GM12878 (cell line): ENCODE results near the gene SPATS2L. TPM values are rescaled to one million over a fixed set of nuclear protein-coding genes. Genes with fewer than 3 reads are reported as not detected.

Experiments
- ATAC-seq: fragments of 200-7000 bp; cut with Tn5 transposase; 3 replicates; pipeline ENCODE4 v1.9.1; 2020; ENCODE audit warnings: mild to moderate bottlenecking, moderate library complexity
- BruUV-seq: library from RNA; stranded (reverse); fragments of 400-500 nt; replicated peaks from 2 replicates; lab custom pipeline; 2021; lab: Mats Ljungman, UMichigan
- CTCF ChIA-PET: fragments of 300-600 bp; sonication (Branson Sonifier 250); formaldehyde crosslinking; extraction: SDS; loops from one replicate; lab custom pipeline; 2021; ENCODE audit warnings: inconsistent platforms; lab: Yijun Ruan, JAX
- POLR2A ChIA-PET: fragments of 350-600 bp; formaldehyde crosslinking; extraction: SDS; loops from one replicate; lab custom pipeline; 2021; ENCODE audit warnings: inconsistent platforms; lab: Charles Lee
- RAD21 ChIA-PET: fragments of 300-600 bp; sonication (Branson Sonifier 250); formaldehyde crosslinking; loops from one replicate; lab custom pipeline; 2023; ENCODE audit warnings: antibody characterized with exemption; ENCODE audit not compliant: unreplicated experiment; lab: Charles Lee
- SMC1A ChIA-PET: fragments of 300-600 bp; sonication (Branson Sonifier 250); formaldehyde crosslinking; loops from one replicate; lab custom pipeline; 2023; ENCODE audit not compliant: unreplicated experiment, uncharacterized antibody; lab: Charles Lee
- DNase-seq: peaks from one replicate; pipeline ENCODE4 v3.0.0-alpha.2; 2011; ENCODE audit warnings: low read depth, low spot score
- FAIRE-seq: peaks from 3 replicates; lab custom pipeline; 2011; peaks lifted over from hg19 to GRCh38; lab: Jason Lieb, UNC
- H2AFZ ChIP-seq: 2 replicates; pipeline ENCODE4 v1.6.0; 2011; ENCODE audit warnings: low read depth, low read length, control low read depth; ENCODE audit not compliant: control insufficient read depth
- H3K27ac ChIP-seq: 2 replicates; pipeline ENCODE4 v1.5.1; 2011; ENCODE audit warnings: control low read depth; ENCODE audit not compliant: control insufficient read depth, insufficient read depth
- H3K27me3 ChIP-seq, 2 experiments: replicated peaks in 1 of 2; 2 replicates each; pipeline versions ENCODE4 v1.6.0 to v1.6.1; 2011; ENCODE audit warnings: low read length in 1 of 2; ENCODE audit not compliant: control insufficient read depth in 2 of 2, insufficient read depth in 2 of 2
- H3K36me3 ChIP-seq, 2 experiments: 2 replicates each; pipeline ENCODE4 v1.5.1; 2011; ENCODE audit warnings: low read length in 1 of 2; ENCODE audit not compliant: control insufficient read depth in 2 of 2, insufficient read depth in 2 of 2
- H3K4me1 ChIP-seq: 2 replicates; pipeline ENCODE4 v1.6.1; 2011; ENCODE audit warnings: mild to moderate bottlenecking, low read length, moderate library complexity, mixed read lengths; ENCODE audit not compliant: control insufficient read depth, insufficient read depth
- H3K4me2 ChIP-seq: 2 replicates; pipeline ENCODE4 v1.6.0; 2011; ENCODE audit warnings: control low read depth; ENCODE audit not compliant: control insufficient read depth, insufficient read depth
- H3K4me3 ChIP-seq: fragments of 200-600 bp; sonication (generic); 2 replicates; pipeline ENCODE4 v1.5.1; 2016
- H3K79me2 ChIP-seq: 2 replicates; pipeline ENCODE4 v1.6.0; 2011; ENCODE audit warnings: low read length; ENCODE audit not compliant: control insufficient read depth, insufficient read depth
- H3K9ac ChIP-seq: 2 replicates; pipeline ENCODE4 v1.8.0; 2011; ENCODE audit warnings: low read length, control low read depth, mixed read lengths; ENCODE audit not compliant: control insufficient read depth, insufficient read depth
- H3K9me3 ChIP-seq: replicated peaks from 3 replicates; pipeline ENCODE4 v1.5.1; 2011; ENCODE audit warnings: mild to moderate bottlenecking, low read length; ENCODE audit not compliant: control insufficient read depth, insufficient read depth
- H4K20me1 ChIP-seq: 2 replicates; pipeline ENCODE4 v1.6.0; 2011; ENCODE audit not compliant: control insufficient read depth, insufficient read depth
- CBFB ChIP-seq: IDR thresholded peaks from 2 replicates; pipeline ENCODE4 v1.6.1; 2016; ENCODE audit warnings: antibody characterized with exemption, low read depth
- CHD4 ChIP-seq: fragments of 200-600 bp; sonication (generic); IDR thresholded peaks from 2 replicates; pipeline ENCODE4 v1.6.1; 2016; ENCODE audit warnings: mild to moderate bottlenecking
- ESRRA ChIP-seq: IDR thresholded peaks from 2 replicates; pipeline ENCODE4 v1.6.1; 2012; ENCODE audit warnings: mild to moderate bottlenecking, low read length, improper control_type of control experiment
- KAT2A ChIP-seq: conservative IDR thresholded peaks from 2 replicates; pipeline ENCODE4 v1.6.1; 2011; ENCODE audit warnings: low read depth, low read length; ENCODE audit not compliant: control insufficient read depth
- NRF1 ChIP-seq: conservative IDR thresholded peaks from 2 replicates; pipeline ENCODE4 v1.6.1; 2011; ENCODE audit warnings: mild to moderate bottlenecking, low read depth, low read length, improper control_type of control experiment
- PAX5 ChIP-seq: IDR thresholded peaks from 2 replicates; pipeline ENCODE4 v1.6.1; 2011; ENCODE audit warnings: low read depth, low read length, borderline replicate concordance
- POLR2A ChIP-seq: IDR thresholded peaks from 2 replicates; pipeline ENCODE4 v1.6.1; 2011; ENCODE audit warnings: low read depth, mild to moderate bottlenecking, low read length
- POLR2AphosphoS5 ChIP-seq: IDR thresholded peaks from 2 replicates; pipeline ENCODE4 v1.6.1; 2011; ENCODE audit warnings: mild to moderate bottlenecking, low read length, inconsistent platforms
- RELA ChIP-seq: fragments of 450-650 bp; IDR thresholded peaks from 2 replicates; pipeline ENCODE4 v1.8.0; 2014; ENCODE audit warnings: borderline replicate concordance; ENCODE audit not compliant: partially characterized antibody
- TBL1XR1 ChIP-seq: IDR thresholded peaks from 2 replicates; pipeline ENCODE4 v1.6.1; 2012; ENCODE audit warnings: low read depth, low read length, improper control_type of control experiment
- YBX1 ChIP-seq: fragments of 450-650 bp; IDR thresholded peaks from 2 replicates; pipeline ENCODE4 v1.6.1; 2016; ENCODE audit warnings: antibody characterized with exemption
- ZSCAN29 ChIP-seq: fragments of 450-650 bp; IDR thresholded peaks from 2 replicates; pipeline ENCODE4 v1.6.1; 2017; ENCODE audit warnings: mild to moderate bottlenecking, moderate library complexity
- WGBS: methylation state at CpG from one replicate; pipeline ENCODE4 v1.1.6; 2016; ENCODE audit warnings: low lambda C conversion rate; ENCODE audit not compliant: insufficient replicate concordance, insufficient coverage; ENCODE audit errors: missing lambda C conversion rate; 5-methylcytosine and 5-hydroxymethylcytosine counted together
- in situ Hi-C: fragments of 300-500 bp; cut with MboI; formaldehyde crosslinking; loops from 9 replicates; pipeline ENCODE4 v1.14.3; 2018; ENCODE audit warnings: mixed read lengths
- intact Hi-C: fragments of 100-400 bp; cut with micrococcal nuclease; formaldehyde crosslinking; loops from one replicate; pipeline ENCODE4 v1.14.2; 2022; ENCODE audit not compliant: unreplicated experiment
- polyA plus RNA-seq, 11 experiments: library from polyadenylated mRNA; depleted of rRNA in 4 of 11; unstranded in 6 of 11; stranded (reverse) in 5 of 11; fragments of >200 nt; fragmentation: Nextera tagmentation in 4 of 11; fragmentation: Illumina TruSeq in 1 of 11; extraction: Ambion mirVana in 4 of 11; extraction: Trizol in 1 of 11; gene quantifications; 1 replicate in 1 of 11; 2 replicates in 10 of 11; pipeline versions ENCODE4 v1.2.1 to v1.2.3, GENCODE V29; 2011 to 2016; ENCODE audit warnings: inconsistent platforms in 2 of 11, missing spikeins in 2 of 11, low read depth in 1 of 11
- total RNA-seq, 4 experiments: library from RNA; depleted of rRNA in 3 of 4; stranded (reverse); fragments of >200 nt in 3 of 4; fragmentation: Illumina TruSeq in 1 of 4; extraction: Trizol in 1 of 4; gene quantifications; 2 replicates each; pipeline versions ENCODE4 v1.2.1 to v1.2.3, GENCODE V29; 2013 to 2021
- TF ChIP-seq, protein P1 (sequence below): fragments of 450-650 bp; IDR thresholded peaks from 2 replicates; pipeline ENCODE4 v1.6.1; 2017; ENCODE audit warnings: mild to moderate bottlenecking, moderate library complexity
- TF ChIP-seq, protein P2 (sequence below): fragments of 450-650 bp; conservative IDR thresholded peaks from 2 replicates; pipeline ENCODE4 v1.6.1; 2017; ENCODE audit warnings: mild to moderate bottlenecking, moderate library complexity
- TF ChIP-seq, protein P3 (sequence below): IDR thresholded peaks from 2 replicates; pipeline ENCODE4 v1.6.1; 2012; ENCODE audit warnings: low read depth, low read length, improper control_type of control experiment

Gene SPATS2L
- total and polyA plus RNA-seq, 10 of the 15 experiments (the other 5 are each of a cell fraction or from before 2014, with no cell fraction given), result 5.2 to 30.0 (median 20.1) TPM

DNA sequence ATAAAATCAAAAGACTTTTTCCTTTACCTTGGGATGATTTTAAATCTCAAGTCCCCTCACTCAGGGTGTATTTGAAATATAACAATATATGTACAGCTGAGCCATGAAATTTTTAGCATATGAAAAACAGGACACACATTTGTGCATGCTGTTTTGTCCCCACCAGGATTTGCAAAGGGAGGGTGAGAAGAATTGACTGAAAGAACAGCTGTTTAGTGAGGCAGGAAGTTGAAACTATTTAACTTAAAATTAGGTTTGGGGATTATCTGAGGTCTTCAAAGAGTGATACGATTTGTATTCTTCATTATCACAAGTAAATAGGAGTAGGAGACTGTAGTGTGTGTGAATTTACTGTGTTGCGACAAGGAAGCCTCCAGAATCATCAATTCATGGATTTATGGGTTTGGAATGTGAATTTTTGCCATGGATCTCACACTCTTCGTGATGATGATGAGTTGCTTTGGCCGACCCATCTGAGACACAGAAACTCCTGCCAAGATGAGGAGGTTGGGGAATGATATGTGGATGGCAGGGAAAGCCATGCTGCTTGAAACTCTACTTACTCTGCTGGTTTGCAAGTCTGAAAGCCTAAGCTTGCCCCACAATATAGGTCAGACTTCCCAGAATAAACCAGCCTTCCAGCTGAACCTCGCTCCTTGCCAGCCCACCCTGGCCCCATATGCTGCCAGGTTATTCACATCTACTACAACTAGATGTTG, 31.0 kb upstream of the SPATS2L start (continued):
- TF ChIP-seq, protein P1, sequence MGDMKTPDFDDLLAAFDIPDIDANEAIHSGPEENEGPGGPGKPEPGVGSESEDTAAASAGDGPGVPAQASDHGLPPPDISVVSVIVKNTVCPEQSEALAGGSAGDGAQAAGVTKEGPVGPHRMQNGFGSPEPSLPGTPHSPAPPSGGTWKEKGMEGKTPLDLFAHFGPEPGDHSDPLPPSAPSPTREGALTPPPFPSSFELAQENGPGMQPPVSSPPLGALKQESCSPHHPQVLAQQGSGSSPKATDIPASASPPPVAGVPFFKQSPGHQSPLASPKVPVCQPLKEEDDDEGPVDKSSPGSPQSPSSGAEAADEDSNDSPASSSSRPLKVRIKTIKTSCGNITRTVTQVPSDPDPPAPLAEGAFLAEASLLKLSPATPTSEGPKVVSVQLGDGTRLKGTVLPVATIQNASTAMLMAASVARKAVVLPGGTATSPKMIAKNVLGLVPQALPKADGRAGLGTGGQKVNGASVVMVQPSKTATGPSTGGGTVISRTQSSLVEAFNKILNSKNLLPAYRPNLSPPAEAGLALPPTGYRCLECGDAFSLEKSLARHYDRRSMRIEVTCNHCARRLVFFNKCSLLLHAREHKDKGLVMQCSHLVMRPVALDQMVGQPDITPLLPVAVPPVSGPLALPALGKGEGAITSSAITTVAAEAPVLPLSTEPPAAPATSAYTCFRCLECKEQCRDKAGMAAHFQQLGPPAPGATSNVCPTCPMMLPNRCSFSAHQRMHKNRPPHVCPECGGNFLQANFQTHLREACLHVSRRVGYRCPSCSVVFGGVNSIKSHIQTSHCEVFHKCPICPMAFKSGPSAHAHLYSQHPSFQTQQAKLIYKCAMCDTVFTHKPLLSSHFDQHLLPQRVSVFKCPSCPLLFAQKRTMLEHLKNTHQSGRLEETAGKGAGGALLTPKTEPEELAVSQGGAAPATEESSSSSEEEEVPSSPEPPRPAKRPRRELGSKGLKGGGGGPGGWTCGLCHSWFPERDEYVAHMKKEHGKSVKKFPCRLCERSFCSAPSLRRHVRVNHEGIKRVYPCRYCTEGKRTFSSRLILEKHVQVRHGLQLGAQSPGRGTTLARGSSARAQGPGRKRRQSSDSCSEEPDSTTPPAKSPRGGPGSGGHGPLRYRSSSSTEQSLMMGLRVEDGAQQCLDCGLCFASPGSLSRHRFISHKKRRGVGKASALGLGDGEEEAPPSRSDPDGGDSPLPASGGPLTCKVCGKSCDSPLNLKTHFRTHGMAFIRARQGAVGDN, result no peak

DNA sequence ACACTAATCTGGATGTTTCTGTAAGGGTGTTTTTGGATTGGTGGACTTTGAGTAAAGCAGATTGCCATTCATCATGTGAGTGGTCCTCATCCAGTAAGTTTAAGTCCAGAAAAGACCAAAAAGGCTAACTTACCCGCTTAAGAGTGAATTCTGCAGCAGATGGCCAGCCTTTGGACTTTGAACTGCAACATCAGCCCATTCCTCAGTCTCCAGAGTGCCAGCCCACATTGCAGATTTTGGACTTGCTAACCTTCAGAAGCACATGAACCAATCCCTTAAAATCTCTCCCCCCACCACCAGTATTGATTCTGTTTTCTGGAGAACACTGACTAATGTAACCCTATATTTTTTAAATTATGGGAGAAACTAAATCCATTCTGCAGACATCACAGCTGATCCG, 30.0 kb upstream of the SPATS2L start:
- H4K20me1 ChIP-seq, result no peaks in the 10 kb centered on the region
- no peaks in the 10 kb centered on the region; a peak in 1 of 4 replicates for H3K27me3 ChIP-seq
- BruUV-seq, result no TSS peak
- TF ChIP-seq ESRRA (no peak), TBL1XR1 (no peak), CHD4 (no peak), ZSCAN29 (no peak), NRF1 (no peak), PAX5 (no peak), KAT2A (no peak), YBX1 (no peak), CBFB (no peak), RELA (no peak), POLR2A (no peak), POLR2AphosphoS5 (no peak)
- TF ChIP-seq, protein P2, sequence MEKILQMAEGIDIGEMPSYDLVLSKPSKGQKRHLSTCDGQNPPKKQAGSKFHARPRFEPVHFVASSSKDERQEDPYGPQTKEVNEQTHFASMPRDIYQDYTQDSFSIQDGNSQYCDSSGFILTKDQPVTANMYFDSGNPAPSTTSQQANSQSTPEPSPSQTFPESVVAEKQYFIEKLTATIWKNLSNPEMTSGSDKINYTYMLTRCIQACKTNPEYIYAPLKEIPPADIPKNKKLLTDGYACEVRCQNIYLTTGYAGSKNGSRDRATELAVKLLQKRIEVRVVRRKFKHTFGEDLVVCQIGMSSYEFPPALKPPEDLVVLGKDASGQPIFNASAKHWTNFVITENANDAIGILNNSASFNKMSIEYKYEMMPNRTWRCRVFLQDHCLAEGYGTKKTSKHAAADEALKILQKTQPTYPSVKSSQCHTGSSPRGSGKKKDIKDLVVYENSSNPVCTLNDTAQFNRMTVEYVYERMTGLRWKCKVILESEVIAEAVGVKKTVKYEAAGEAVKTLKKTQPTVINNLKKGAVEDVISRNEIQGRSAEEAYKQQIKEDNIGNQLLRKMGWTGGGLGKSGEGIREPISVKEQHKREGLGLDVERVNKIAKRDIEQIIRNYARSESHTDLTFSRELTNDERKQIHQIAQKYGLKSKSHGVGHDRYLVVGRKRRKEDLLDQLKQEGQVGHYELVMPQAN, result no peak
- TF ChIP-seq, protein P3, sequence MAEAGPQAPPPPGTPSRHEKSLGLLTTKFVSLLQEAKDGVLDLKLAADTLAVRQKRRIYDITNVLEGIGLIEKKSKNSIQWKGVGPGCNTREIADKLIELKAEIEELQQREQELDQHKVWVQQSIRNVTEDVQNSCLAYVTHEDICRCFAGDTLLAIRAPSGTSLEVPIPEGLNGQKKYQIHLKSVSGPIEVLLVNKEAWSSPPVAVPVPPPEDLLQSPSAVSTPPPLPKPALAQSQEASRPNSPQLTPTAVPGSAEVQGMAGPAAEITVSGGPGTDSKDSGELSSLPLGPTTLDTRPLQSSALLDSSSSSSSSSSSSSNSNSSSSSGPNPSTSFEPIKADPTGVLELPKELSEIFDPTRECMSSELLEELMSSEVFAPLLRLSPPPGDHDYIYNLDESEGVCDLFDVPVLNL, result no peak
- TF ChIP-seq, all 136 proteins: peak for 0
- in situ Hi-C loops (no loop called here), intact Hi-C loops (no loop called here)
- 29% methylated on average over 2 of the region's 2 CpGs for WGBS
- H3K4me3 ChIP-seq, result no peak overlapping the region
- ATAC-seq, result no peak
- H3K27ac ChIP-seq, result no peak overlapping the region
- DNase-seq, result no peak
- H3K9ac ChIP-seq, result no peak overlapping the region
- ChIA-PET CTCF (no interaction called here), RAD21 (no interaction called here), POLR2A (no interaction called here), SMC1A (no interaction called here)
- no peaks in the 10 kb centered on the region for H3K4me1 ChIP-seq
- H2AFZ ChIP-seq, result no peak overlapping the region
- H3K79me2 ChIP-seq, result no peaks in the 10 kb centered on the region
- no peaks in the 10 kb centered on the region for H3K36me3 ChIP-seq
- FAIRE-seq, result no peak
- H3K4me2 ChIP-seq, result no peak overlapping the region
- no peaks in the 10 kb centered on the region; the same call in 2 of the 3 replicates for H3K9me3 ChIP-seq
